H1 (cell line): ENCODE data around the gene WDR7. TPM values are rescaled to one million over a fixed set of nuclear protein-coding genes. Genes with fewer than 3 reads are reported as not detected.
A peak's percentile ranks its signal among the peaks of the same experiment; 100 is the strongest.

Source experiments
- ASH2L ChIP-seq: fragments of 200-600, 300-600 bp; sonication (generic); IDR thresholded peaks from one replicate; pipeline ENCODE4 v1.7.1; 2017; ENCODE audit warnings: low read length
- BCL11A ChIP-seq, 2 experiments: IDR thresholded peaks; one replicate each; pipeline ENCODE4 v1.6.1; 2011; ENCODE audit warnings: low read depth in 2 of 2, low read length in 2 of 2, mild to moderate bottlenecking in 2 of 2
- CHD1 ChIP-seq: IDR thresholded peaks from 2 replicates; pipeline ENCODE4 v1.6.1; 2012; ENCODE audit warnings: low read depth, low read length, improper control_type of control experiment
- CREB1 ChIP-seq: IDR thresholded peaks from 2 replicates; pipeline ENCODE4 v1.6.1; 2012; ENCODE audit warnings: inconsistent platforms
- CTBP2 ChIP-seq: IDR thresholded peaks from 2 replicates; pipeline ENCODE4 v1.7.0; 2011; ENCODE audit warnings: borderline replicate concordance, mild to moderate bottlenecking, moderate library complexity, mixed read lengths, low read length; ENCODE audit not compliant: insufficient read depth, insufficient read length
- GABPA ChIP-seq: IDR thresholded peaks from 2 replicates; pipeline ENCODE4 v1.6.1; 2011; ENCODE audit warnings: mild to moderate bottlenecking, low read length, moderate library complexity, borderline replicate concordance; ENCODE audit not compliant: insufficient read depth
- GTF2F1 ChIP-seq: IDR thresholded peaks from 2 replicates; pipeline ENCODE4 v1.6.1; 2012; ENCODE audit warnings: low read depth, low read length, improper control_type of control experiment, borderline replicate concordance
- JUN ChIP-seq: IDR thresholded peaks from 2 replicates; pipeline ENCODE4 v1.6.1; 2011; ENCODE audit warnings: low read depth, mild to moderate bottlenecking, improper control_type of control experiment, low read length
- JUND ChIP-seq: IDR thresholded peaks from 2 replicates; pipeline ENCODE4 v1.6.1; 2011; ENCODE audit warnings: mild to moderate bottlenecking, improper control_type of control experiment, low read length
- KDM5A ChIP-seq: fragments of 200-600 bp; IDR thresholded peaks from 2 replicates; pipeline ENCODE4 v1.7.1; 2012; ENCODE audit warnings: mild to moderate bottlenecking, low read length, inconsistent platforms, mixed read lengths
- MAFK ChIP-seq: IDR thresholded peaks from 2 replicates; pipeline ENCODE4 v1.6.1; 2012; ENCODE audit warnings: low read depth, mild to moderate bottlenecking, improper control_type of control experiment, low read length
- POLR2AphosphoS5 ChIP-seq: IDR thresholded peaks from 2 replicates; pipeline ENCODE4 v1.6.1; 2011; ENCODE audit warnings: low read depth, low read length
- POU5F1 ChIP-seq: IDR thresholded peaks from 2 replicates; pipeline ENCODE4 v1.6.1; 2011; ENCODE audit warnings: low read depth, mild to moderate bottlenecking, low read length, moderate library complexity
- RAD21 ChIP-seq, 2 experiments: IDR thresholded peaks in 1 of 2; conservative IDR thresholded peaks in 1 of 2; 2 replicates each; pipeline ENCODE4 v1.6.1; 2011; ENCODE audit warnings: low read depth in 2 of 2, low read length in 2 of 2, improper control_type of control experiment in 1 of 2, inconsistent platforms in 1 of 2, mild to moderate bottlenecking in 1 of 2, moderate library complexity in 1 of 2
- RNF2 ChIP-seq: fragments of 200-900, 300-1000 bp; sonication (generic); IDR thresholded peaks from 2 replicates; pipeline ENCODE4 v1.7.1; 2016; ENCODE audit warnings: borderline replicate concordance, low read depth, mild to moderate bottlenecking, antibody characterized with exemption, low read length; ENCODE audit not compliant: poor library complexity, severe bottlenecking; ENCODE audit errors: missing control alignments
- SP1 ChIP-seq: IDR thresholded peaks from 2 replicates; pipeline ENCODE4 v1.6.1; 2011; ENCODE audit warnings: low read depth, low read length
- SRF ChIP-seq: IDR thresholded peaks from 2 replicates; pipeline ENCODE4 v1.6.1; 2011; ENCODE audit warnings: mild to moderate bottlenecking, low read depth, low read length, moderate library complexity
- TAF1 ChIP-seq: IDR thresholded peaks from 2 replicates; pipeline ENCODE4 v1.6.1; 2011; ENCODE audit warnings: mild to moderate bottlenecking, low read depth, low read length
- TBP ChIP-seq: IDR thresholded peaks from 2 replicates; pipeline ENCODE4 v1.6.1; 2011; ENCODE audit warnings: low read depth, low read length, improper control_type of control experiment
- ZNF274 ChIP-seq: IDR thresholded peaks from 2 replicates; pipeline ENCODE4 v1.7.0; 2012; ENCODE audit warnings: low read length, borderline replicate concordance; ENCODE audit errors: extremely low read depth
- polyA plus RNA-seq, 7 experiments: library from polyadenylated mRNA; depleted of rRNA in 3 of 7; stranded (reverse) in 5 of 7; unstranded in 2 of 7; fragments of >200 nt in 5 of 7; fragments of 200-250 nt in 2 of 7; gene quantifications; 1 replicate in 5 of 7; 2 replicates in 1 of 7; 4 replicates in 1 of 7; pipeline versions ENCODE4 v1.2.1 to v1.2.3, GENCODE V29; 2011 to 2013; ENCODE audit warnings: missing spikeins in 2 of 7, mixed read lengths in 2 of 7
- total RNA-seq: library from RNA; stranded (reverse); fragmentation: NEBNext Ultra II Directional; extraction: Animal tissue kit (Norgen Biotek cat#: 25700); gene quantifications from 2 replicates; pipeline ENCODE4 v1.2.1, GENCODE V29; 2021

Gene WDR7
- total and polyA plus RNA-seq, 2 of the 8 experiments (the other 6 are each of a cell fraction or from before 2014, with no cell fraction given): 5.5 to 15.2 TPM

- TF ChIP-seq SP1 (peak; percentile 46; the same call in 1 of the 2 replicates), GTF2F1 (no peak), MAFK (no peak), CTBP2 (no peak), ASH2L (peak; percentile 54), POU5F1 (peak; percentile 99), KDM5A (no peak), CHD1 (no peak), ZNF274 (no peak), POLR2AphosphoS5 (no peak), GABPA (no peak), BCL11A (IDR thresholded peaks at IDR 0.05; ENCODE audit: low read depth in 2 of 2, low read length in 2 of 2) (peak in 1 of 2 experiments; percentile 63), SRF (no peak), RAD21 (IDR thresholded peaks at IDR 0.05 in 1 of 2, conservative IDR thresholded peaks at IDR 0.05 in 1 of 2; ENCODE audit: low read depth in 2 of 2, low read length in 2 of 2) (0 out of 4 replicates have a peak, but pooled peaks have one; percentile 6 to 9), RNF2 (no peak), JUND (no peak), TAF1 (no peak), CREB1 (no peak), JUN (no peak), TBP (no peak)
Observed at GRCh38 chr18:56986829-56987228, 335.7 kb downstream of the WDR7 start (continued).
